Fibroblast of lung (primary cell): ENCODE data around the gene LMAN1L.

Experiments used
- CTCF ChIP-seq, 2 donors: IDR thresholded peaks in 1 of 2; conservative IDR thresholded peaks in 1 of 2; 1 replicate in 1 of 2; 2 replicates in 1 of 2; pipeline ENCODE4 v1.5.1; 2011 to 2012; ENCODE audit warnings: low read length in 2 of 2, control low read depth in 1 of 2, inconsistent platforms in 1 of 2, low read depth in 1 of 2, mild to moderate bottlenecking in 1 of 2
- EZH2 ChIP-seq: IDR thresholded peaks from 2 replicates; pipeline ENCODE4 v1.5.1; 2012; ENCODE audit warnings: low read length, control low read depth, mild to moderate bottlenecking; ENCODE audit errors: missing control alignments

- TF ChIP-seq EZH2 (no peak), CTCF (conservative IDR thresholded peaks at IDR 0.05 in 1 of 2, IDR thresholded peaks at IDR 0.05 in 1 of 2; ENCODE audit: low read depth in 1 of 2, low read length in 2 of 2) (no peak)
These were observed 3.4 kb upstream of the LMAN1L start for GRCh38 chr15:74809242-74809641.
